Activated T-cell treated with anti-CD3 and anti-CD28 coated beads, Interleukin-2, amount 50 U/mL, for 1 hour (primary cell): ENCODE measurements around the gene ARHGEF16.
A peak's percentile ranks its signal among the peaks of the same experiment; 100 is the strongest.

Source experiments
- DNase-seq: peaks from one replicate; pipeline ENCODE4 v3.0.0-alpha.2; 2020

Gene ARHGEF16

DNA sequence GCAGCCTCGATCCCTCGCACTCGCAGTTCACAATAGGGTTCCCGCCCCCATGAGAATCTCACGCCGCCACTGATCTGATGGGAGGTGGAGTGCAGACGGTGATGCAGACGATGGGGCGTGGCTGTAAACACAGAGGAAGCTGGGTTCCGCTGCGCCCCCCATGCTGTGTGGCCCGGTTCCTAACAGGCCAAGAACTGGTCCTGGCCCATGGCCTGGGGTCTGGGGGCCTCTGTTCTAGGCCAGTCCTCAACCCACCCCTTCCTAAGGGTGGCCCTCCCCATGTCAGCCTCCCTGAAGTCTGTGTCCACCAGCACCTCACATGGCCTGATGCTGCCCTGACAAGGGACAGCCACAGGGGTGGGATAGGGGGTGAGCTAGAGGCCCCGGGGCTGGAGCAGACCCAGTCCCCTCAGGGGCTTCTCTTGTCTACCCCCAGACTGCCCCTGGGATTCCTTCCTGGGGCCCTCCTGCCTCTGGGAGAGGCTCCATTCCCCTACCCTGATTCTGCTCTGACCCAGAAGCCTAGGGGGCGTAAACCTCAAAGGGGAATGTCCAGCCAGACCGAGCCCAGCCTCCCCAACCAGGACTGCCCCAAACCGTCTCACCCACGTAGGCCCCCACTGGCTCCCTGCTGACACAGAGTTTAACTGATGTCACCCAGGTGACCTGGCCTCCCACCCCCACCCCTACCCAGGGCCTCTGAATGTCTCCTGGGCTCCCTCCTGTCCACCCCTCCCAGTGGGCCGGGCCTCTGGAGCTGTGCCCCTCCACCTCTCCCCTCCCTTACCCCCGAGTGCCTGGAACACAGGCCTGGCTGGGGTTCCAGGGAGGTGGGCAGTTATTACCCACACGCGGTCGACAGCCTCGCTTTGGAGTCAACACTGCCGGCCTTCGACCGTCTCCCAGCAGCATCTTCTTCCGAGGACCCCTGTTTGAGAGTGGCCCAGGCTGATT lies 14.8 kb upstream of the ARHGEF16 start:
- DNase-seq: no peak

DNA sequence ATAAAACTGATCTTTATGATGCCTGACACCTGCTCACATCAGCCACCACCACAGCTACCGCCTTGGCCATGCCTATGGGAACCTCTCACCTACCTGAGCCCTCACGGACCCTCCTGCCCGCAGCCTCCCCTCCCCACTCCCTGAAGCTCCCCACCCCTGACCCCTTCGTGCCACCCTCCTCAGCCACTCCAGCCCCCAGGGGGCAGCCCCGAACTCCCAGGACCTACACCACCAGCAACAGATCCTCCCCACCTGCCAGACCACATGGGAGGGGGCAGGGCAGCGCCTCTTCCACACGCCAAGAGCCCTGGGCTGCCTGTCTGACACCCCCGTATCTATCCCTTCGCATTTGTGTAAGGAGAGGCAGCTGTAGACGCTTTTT lies 14.2 kb upstream of the ARHGEF16 start:
- no peak for DNase-seq

DNA sequence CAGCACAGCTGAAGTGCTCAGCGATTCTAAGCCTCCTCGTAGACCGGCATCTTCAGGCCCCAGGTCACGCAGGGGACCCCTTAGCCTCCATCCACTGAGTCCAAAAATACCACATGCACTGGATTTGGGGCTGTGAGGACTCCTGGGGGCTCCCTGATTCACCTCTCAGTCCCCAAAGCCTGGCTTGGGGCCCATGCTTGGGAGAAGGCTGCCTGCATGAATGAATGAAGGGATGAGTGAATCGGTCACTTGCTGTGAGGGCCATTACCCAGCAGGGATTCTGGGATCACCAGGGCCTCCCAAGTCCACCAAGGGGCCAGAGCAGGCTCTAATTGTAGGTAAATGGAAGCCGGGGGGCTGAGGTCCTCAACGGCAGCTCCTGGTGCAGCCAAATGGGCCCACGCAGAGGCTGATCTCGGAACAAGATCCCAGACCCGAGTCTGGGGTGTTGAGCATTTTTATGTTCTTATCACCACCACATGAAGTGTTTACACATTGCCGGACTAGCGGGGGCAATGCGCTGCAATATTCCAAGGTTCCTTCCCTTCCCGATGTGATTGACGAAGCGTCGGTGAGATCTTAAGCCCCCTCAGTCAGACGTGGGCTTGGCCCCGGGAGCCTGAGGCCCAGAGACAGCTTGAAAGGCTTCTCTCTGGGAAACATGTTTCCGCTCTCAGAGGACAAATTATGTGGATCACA lies 13.6 kb upstream of the ARHGEF16 start:
- no peak for DNase-seq

DNA sequence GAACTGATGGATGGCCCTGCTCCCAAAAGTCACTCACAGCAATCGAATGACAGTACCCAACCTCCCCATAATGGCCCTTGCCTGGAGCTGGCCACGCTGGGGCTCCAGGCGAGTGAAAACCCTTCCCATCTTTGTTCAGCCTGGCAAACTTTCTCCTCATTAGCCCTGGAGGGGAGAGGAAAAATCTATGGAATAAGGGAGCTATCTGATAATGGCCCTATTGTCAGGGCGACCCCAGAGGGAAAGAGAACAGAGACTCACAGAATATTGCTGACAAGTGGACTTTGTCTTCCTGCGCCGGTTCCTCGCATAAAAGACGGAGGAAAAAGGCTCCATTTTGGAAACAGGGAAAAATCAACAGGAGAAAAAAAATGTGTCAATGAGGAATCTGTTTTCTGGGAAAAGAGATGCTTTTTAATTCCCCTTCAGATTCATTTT lies 13.0 kb upstream of the ARHGEF16 start:
- no peak for DNase-seq

DNA sequence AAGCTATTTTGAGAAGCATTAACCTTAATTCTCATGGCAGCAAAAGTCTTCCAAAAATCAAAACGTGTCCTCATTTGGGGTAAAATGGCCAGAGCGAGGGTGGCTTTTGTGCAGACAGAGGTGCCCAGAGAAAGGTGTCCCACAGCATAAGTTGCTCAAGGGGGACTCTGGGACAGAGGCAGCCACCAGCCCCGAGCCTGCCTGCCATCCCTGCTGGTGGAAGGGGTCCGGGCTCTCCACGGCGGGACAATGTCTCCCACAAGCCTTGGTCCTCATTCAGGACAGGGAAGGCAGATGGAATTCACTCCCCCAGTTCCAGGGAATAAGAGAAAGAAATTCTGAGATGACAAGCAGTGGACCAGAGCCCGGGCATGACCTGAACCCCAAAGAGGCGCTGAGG lies 12.6 kb upstream of the ARHGEF16 start:
- DNase-seq: no peak

DNA sequence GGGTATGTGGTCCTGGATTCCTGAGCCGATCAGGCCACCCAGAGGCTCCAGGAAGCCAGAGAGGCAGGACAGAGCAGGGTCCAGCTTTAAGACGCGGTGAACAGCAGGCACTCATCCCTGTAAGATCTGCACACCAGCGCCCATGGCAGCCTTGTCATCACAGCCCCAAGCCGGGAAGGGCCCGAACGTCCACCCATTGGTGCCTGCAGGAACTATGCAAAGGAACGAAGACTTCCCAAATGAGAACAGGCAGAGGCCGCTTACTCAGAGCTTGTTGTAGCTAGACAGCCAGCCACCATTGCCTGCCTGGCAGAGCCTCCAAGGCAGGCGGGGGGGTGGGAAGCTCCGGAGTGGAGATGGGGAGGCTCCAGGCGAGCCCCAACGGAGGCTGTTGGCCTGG lies 12.1 kb upstream of the ARHGEF16 start:
- no peak for DNase-seq

DNA sequence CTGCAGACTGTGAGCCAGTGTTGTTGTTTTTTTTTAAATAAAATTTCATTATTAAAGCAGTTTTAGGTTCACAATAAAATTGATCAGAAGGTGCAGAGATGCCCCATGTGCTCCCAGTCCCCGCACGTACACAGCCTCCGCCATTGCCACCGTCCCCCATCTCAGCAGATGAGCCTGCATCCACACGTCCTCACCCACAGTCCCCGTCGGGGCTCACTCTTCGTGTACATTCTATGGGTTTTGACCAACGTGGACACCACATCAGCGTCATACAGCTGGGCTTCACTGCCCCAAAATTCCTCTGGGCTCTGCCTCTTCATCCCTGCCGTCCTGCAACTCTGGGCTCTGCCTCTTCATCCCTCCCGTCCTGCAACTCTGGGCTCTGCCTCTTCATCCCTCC lies 11.6 kb upstream of the ARHGEF16 start:
- DNase-seq: no peak

DNA sequence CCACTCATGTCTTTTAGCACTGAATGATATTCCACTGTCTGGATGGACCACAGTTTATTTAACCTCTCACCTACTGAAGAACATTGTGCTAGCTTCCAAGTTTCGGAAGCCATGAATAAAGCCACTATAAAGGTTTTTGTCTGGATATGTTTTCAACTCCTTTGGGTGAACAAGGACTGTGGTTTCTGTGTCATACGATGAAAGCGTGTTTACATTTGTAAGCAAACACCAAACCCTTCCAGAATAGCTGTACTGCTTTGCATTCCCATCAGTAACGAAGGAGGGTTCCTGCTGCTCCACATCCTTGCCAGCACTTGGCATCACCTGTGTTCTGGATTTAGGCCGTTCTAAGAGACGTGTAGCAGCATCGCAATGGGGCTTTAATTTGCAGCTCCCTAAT lies 10.7 kb upstream of the ARHGEF16 start:
- DNase-seq: no peak

DNA sequence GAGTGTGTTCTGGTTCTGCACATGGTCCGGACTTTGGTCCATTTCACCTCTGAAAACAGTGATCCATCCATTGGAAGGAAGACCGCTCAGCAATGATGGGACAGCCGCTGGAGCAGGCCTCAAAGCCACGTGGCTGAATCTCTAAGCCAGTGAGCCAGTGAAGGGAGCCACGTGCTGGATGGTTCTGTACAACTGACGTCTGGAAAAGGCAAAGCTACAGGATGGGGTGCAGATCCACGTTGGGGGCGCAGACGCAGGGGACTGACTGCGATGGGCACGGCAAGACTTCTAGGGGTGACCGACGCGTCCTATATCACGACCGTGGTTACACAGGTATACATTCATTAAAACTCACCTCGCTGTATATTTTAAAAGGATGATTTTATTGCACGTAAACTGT lies 10.2 kb upstream of the ARHGEF16 start:
- no peak for DNase-seq

DNA sequence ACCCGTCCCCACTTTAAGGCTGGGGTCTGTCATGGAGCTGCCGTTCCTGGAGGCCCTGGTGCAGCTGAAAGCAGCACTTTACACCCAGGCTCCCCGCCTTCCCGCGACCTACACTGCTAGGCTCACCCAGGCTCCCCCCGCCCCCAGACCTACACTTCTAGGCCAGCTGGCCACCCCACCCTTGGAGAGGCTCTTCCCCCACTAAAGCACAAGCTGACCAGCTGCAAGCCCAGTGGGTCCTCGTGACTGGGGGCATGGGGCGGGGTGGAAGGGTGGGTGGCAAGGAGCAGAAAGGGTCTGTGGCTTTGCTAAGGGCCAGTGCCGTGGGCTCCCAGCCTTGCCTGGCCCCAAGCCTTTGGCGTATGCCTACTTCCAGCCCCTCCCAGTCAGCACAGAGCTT lies 9.7 kb upstream of the ARHGEF16 start:
- DNase-seq: no peak

DNA sequence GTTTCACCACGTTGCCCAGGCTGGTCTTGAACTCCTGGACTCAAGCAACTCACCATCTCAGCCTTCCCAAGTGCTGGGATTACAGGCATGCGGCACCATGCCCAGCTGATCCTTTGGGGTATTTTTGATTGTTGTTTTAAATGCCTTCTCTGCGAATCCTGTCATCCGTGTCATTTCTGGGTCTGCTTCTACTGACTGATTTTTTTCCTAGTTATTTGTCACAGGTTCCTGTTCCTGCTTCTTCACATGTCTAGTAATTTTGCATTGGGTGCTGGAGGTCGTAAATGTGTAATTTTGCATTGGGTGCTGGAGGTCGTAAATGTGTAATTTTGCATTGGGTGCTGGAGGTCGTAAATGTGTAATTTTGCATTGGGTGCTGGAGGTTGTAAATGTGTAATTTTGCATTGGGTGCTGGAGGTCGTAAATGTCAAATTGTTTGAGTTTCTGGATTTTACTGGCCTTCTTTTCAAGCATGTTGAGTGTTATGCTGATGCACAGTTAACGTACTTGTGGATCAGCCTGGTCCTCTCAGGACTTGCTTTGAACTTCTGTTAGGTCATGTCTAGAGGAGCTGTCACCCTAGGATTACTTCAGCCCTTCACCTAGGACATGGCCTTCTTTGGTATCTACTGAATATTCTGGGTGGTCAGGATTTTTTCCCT lies 4.1 kb upstream of the ARHGEF16 start:
- no peak for DNase-seq

DNA sequence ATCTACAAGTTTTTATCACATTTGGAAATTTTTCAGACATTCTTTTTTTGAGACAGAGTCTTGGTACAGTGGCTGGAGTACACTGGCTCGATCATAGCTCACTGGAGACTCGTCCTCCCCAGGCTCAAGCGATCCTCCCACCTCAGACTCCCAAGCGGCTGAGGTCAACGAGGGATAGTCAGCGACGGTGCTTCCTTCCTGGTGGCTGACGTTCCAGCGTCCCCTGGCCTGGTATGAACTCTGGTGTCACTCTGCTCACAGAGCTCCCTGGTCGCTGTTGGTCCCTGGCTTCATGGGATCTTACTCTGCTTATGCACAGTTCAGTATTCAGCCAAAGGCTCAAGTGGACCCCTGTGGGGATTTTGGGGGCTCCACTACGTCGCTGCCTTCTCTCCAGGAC lies 3.5 kb upstream of the ARHGEF16 start:
- no peak for DNase-seq

DNA sequence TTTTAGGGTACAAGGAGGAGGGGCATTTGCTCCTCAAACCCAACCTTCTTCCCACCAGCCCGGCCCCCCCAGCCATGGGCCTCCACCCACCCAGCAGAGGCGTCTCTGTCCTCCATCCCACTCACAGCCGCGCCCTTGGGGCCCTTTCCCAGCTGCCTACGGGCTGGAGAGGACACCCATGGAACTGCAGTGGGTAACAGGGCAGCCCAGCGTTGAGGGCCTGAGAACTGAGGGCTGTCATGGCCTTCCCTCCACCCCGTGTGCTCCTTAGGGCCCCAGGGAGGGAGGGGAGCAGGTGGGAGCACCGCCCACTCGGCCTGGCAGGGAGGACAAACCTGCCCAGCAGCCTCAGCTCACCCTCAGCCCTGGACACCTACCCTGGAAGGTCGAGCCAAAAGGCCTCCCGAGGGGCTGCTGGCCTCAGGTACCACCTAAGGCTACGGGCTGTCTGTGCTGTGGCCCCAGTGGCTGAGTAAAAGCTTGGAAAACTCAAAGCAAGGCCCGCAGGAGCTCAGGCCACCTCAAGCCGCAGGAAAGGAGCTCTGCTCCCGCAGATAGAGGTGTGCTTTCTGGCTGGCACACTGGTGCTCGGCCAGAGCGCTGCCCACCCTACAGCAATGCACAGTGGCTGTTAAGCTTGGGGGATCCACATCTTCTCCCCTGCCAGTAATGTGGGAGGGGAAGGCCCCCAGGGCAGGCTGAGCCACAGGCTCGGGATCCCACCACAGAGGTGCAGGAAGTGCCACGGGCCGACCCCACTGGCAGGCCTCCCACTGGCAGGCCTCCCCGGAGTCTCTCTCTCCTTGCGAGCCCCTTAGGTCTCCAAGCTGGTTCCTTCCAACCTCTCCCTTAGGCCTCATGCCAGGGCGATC lies 2.2 kb upstream of the ARHGEF16 start:
- no peak for DNase-seq

DNA sequence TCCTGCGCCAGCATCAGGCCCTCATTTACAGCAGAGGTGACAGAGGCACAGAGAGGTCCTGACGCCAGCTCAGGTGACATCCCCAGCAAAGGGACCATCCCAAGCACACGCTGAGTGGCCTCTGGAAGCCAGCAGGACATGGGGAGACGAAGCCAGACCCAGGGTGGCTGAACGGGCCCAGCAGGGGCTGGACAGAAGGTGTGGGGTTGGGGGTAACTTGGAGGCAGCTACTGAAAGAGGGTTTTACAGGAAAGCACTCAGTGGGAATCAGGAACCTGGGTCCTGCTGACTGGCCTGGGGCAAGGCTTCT lies 1.6 kb upstream of the ARHGEF16 start:
- DNase-seq: no peak

DNA sequence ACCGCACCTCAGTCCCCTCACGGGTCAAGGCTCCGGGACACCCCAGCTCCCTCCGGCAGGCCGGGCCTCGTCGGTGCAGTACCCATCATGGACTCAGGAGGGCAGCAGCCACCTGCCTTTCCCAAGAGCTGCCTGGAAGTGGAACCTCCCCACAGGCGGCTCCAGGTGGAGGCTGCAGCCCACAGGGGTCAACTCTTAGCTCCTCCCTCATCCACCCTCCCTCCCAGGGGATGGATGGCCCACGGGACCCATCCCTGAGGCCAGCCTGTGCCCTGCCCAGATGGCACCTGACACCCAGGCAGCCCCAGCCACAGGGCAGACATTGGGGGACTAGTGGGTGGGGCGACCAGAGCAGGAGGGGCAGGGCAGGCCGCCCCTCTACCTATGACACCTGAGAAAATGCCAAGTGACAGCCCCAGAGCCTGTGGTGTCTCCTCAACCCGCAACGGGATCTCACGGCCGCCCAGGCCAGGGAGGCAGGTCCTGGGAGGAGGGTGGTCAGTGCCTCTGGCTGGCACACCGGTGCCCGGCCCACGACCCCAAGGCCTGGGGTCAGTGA lies 1.2 kb upstream of the ARHGEF16 start:
- DNase-seq: peak; percentile 83

DNA sequence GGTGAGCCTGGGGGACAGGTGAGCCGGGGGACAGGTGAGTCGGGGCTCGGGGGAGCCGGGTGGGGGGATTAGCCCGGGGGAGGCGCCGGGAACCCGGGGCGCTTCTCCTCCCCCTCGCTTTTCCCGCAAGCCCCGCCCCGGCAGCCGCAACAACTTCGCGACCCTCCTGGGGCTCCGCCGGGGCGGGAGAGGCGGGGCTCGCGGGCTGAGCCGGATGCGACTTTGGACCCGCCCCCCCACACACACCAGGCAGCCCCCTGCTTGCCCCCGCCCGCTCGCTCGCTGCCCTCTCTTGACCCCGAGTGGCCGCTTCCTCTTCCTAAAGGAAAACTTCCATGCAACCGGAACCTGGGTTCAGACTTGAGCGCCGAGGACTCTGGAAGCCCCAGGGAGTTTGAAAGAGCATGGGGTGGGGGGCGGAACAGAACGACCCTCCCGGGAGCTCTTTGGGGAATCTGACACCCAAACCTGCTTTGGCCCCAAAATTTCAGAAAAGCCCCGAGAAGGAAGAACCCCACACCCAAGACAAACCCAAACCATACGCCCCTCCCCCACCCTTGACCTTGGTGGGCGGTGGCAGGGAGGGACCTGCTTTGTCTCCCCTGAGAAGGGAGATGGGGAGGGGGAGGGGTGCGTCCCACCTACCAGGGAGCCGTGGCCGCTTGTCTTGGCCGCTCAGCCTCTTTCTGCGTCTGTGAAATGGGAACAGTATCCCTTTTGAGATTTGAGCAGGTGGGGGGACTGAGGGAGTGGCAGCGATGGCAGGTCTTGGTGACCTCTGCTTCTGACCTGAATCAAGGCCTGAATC lies 550 bp downstream of the ARHGEF16 start:
- DNase-seq: no peak

DNA sequence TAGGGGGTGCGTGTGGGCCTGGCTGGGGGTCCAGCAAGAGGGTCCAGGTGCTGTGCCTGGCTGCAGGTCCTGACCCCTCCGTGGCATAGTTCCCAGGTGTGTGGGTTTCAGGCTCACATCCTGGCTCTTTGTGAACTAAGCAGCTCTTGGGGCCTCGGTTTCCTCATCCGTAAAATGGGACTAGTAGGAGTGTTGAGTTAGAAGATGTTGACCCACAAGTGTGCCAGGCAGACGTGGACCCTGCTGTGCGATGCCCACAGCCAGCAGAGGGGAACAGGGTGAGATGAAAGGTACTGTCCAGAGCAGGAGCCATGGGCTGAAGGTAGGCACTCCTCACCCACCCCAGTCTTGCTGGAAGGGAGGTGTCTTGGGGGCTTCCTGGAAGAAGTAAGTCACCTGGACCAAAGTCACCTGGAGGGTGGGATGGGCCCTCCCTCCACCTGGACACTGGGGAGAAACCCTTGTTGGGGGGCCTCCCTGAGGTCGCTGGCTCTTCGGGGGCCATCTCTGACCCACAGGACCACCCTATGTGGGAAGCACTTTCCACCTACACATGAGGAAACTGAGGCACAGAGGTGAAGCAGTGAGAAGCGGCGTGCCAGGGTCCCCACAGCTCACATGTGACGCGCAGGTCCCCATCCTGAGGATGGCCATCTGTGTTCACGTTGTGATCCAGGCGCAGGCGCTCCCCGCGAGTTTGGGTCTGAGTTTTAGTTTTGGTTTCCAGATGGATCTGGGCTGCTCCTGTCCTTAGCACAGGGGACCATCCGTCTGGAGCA lies 1.4 kb downstream of the ARHGEF16 start:
- no peak for DNase-seq

DNA sequence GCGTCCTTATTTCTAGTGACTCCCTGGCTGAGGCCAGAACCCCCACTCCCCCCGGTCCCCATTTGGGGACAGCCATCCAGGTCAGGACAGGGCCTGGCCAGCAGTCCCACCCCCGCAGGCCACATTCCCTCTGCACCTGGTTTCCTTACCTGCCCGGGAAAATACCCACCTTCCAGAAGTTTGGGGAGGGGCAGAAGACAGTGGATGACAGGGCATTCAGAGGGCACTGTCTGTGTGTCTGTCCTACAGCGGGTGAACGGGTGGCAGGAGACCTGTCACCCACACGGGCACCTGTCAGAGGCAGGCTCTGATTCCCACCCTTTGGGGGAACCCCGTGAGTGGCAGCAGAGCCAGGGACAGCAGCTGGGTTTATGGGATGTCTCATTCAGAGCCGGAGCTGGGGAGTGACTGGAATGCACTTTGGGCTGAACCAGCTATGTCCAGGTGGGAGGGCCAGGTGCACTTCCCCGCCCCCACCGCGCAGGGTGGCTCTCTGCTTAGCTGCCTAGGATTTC lies 2.0 kb downstream of the ARHGEF16 start:
- no peak for DNase-seq

DNA sequence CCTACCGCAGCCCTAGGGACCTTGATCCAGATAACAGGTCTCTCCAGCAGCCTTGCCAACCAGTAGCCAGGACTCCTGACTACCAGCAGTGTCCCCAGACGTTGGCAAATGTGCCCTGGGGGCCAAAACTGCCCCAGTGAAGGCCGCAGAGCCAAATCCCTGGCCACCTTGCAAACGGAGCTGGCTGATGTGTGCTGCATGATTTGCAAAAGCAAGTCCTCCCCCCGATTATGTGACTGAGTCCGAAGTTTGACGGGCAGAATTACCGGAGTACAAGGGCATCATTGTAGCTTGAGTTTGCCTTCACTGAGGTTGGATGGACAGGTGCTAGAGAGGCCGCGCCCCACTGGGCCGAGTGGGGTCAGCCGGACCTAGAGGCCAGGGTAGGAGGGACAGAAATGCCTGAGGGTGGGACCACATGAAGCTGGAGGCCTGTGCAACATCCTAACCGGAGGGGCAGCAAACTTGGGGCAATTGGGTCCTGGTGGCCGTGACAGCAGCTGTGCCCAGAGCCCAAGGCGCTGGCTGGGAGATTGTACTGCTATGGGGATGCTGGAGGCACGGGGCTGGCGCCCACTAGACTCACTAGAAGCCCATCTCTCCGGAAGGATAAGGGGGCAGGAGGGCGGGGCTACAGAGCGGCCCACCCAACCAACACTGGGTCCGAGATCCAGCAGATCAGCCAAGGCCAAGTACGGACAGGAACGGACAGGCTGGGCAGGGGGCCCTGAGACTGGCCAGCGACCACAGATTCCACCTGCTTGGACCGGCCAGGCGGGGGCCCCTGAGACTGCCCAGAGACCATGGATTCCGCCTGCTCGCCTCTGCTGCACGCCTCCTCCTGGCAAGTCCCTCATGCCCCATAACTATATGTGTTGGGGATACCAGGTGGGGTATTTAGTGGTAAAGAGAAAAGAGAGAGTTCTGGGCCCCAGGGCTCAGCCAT lies 2.8 kb downstream of the ARHGEF16 start:
- DNase-seq: no peak
